Stimulated activated CD8-positive, alpha-beta memory T cell treated with anti-CD3 and anti-CD28 coated beads, Interleukin-12 subunit alpha, Interleukin-12 subunit beta, amount 100 ng/mL, for 4 hours (primary cell): Measurements from ENCODE around the gene SGMS1.

Experiments
- DNase-seq: peaks from one replicate; pipeline ENCODE4 v3.0.0-alpha.2; 2020; ENCODE audit warnings: low read depth

The SGMS1 gene

GRCh38 chr10:50423448-50423847 is 200.3 kb downstream of the SGMS1 start:
- no peak for DNase-seq

DNA sequence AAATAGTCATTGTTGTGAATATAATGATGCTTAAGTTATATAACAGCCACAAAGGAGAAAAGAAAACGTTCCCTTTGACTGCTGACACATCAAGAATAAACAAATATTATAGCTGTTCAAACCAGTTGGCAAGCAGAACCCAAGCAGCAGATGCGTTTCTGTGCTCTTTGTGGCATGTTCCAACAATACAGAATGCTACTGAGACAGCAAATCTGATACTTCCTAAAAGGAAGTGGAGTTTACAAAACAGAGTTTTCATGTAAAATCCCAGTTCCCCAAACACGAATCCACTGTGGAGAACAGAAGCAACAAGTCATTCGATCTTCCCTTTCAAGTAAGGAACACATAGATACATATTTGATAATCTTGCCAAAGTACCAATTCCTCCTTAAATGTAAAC is 201.5 kb downstream of the SGMS1 start:
- no peak for DNase-seq

DNA sequence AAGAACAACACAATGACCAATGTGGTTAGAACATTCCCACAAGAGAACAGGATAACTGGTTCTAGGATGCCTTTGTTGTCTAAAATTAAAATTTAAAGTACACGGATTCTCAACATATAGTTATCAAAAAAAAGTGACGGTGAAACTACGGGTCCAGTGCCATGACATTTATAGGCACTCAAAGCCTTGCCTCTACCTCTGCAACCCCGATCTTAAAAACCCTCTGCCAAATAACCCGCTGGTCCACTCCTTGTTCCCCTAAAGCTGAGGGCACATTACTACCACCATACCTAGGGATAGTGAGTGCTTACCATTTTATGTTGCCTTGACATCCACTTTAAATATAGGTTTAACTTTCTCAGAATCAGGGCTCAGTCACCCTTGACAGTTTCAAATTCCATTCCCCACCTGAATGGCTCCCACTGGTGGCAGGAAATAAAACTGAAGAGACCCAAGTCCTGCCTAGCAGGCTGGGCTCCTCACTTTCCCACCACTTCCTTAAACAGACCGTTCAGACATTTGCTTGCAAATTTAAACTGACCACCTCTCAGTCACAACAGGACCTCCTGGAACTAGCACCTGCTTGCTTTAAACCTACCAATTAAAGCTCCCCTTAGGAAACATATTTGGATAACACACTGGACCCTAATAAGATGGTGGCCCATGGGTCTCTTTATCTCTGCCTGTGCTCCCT is 202.6 kb downstream of the SGMS1 start:
- no peak for DNase-seq

- no peak for DNase-seq
These were observed 203.6 kb downstream of the SGMS1 start for GRCh38 chr10:50420196-50420595.

GRCh38 chr10:50419756-50420155 is 204.0 kb downstream of the SGMS1 start:
- DNase-seq, result no peak

GRCh38 chr10:50419091-50419490 is 204.7 kb downstream of the SGMS1 start:
- no peak for DNase-seq

GRCh38 chr10:50417886-50418830 is 205.6 kb downstream of the SGMS1 start:
- DNase-seq, result peak; percentile 4

GRCh38 chr10:50417486-50417885 is 206.3 kb downstream of the SGMS1 start:
- no peak for DNase-seq

- DNase-seq, result no peak
These were observed 206.9 kb downstream of the SGMS1 start for GRCh38 chr10:50416881-50417280.

DNA sequence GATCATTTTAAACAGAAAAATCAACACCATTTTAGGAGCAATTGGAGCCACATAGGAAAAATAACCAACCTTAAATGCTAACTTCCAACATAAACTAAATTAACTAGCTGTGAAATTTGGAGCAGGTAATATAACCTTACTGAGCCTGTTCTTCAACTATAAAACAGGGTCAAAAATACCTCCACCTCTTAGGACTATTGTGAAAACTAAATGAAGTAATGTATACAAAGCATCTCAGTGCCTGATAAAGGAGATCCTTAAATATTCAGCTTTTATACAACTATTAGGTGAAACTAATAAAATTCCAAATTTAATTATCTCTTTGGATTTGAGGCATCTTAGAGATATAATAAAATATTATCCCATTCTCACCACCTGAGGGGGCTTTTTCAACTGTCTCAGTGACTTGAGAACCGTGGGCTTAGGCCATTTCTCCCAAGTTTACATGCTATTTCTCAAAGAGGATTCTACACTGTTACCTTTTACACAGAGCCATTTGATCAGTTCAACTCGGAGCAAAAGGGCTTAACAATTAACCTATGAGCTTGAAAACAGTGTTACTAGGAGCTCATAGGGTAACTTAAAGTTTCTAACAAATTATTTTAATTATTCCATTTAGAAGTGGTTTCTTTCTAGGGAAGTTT is 207.5 kb downstream of the SGMS1 start:
- no peak for DNase-seq

DNA sequence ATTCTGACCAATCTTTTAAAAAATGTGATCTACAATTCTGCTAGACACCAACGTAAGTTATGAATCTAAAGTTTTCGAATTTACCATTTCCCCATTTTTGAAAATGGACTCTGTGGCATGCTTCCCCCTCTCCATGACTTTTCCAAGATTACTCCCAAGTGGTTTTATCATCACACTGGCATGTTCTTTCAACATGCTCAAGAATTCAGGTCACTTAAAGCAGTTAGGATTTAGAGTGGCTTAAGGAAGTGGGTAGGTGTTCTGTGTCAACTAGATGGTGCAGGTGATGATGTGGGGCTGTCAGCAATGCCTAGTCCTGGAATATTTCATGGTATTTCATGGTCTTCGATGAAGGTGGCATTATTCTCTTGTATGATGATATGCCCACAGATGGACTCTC is 208.5 kb downstream of the SGMS1 start:
- no peak for DNase-seq

DNA sequence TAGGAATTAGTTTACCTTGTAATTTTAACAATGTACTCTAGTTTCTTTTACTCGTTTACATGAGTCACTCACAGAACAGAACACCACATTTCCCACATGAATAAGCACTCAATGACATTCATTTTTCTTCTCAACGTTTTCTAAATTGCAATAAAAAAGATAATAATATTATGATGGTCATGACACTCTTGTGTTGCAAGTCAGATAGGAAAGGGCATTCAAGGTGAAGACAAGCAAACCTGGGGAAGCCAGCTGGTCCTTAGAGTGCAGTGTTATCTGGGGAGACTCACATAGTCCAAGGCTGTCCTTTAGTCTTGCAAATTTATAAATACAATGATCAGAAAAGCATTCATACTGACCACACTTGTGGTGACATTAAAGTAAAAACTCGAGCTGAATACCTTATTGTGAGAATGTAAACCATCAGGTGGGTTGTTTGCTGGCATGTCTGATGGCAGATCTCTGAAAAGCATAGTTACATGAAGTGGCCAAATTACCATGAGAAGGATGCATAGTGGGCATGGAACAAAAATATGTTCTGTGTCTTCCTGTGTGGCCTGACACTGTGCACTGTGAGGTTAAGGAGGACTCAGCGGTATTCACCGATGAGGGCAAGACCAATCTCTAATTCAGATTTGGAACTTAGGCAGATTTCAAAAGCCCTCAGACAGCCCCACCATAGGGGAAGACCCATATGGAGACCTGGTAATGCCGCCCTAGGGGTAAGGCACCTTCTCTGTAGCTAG is 213.5 kb downstream of the SGMS1 start:
- no peak for DNase-seq

- DNase-seq, result no peak
These were observed 216.5 kb downstream of the SGMS1 start for GRCh38 chr10:50407076-50407801.

GRCh38 chr10:50406457-50407070 is 217.2 kb downstream of the SGMS1 start:
- no peak for DNase-seq

DNA sequence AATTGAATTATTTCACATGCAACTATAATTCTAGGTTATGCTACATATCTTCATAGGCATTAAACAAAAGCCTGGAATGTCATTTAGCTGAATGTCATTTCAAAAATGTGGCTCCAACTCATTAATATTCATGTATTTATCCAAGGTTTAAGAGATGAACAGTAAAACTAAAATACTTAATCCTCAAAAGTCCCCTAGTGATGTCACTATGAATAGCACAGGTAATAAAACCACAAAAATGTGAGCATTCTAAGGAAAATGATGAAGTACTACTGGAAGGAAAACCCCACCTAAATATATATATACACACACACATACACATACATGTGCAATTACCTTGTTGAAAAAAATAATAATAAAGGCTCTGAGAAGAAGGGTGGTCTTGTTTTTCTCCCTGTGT is 218.0 kb downstream of the SGMS1 start:
- no peak for DNase-seq

DNA sequence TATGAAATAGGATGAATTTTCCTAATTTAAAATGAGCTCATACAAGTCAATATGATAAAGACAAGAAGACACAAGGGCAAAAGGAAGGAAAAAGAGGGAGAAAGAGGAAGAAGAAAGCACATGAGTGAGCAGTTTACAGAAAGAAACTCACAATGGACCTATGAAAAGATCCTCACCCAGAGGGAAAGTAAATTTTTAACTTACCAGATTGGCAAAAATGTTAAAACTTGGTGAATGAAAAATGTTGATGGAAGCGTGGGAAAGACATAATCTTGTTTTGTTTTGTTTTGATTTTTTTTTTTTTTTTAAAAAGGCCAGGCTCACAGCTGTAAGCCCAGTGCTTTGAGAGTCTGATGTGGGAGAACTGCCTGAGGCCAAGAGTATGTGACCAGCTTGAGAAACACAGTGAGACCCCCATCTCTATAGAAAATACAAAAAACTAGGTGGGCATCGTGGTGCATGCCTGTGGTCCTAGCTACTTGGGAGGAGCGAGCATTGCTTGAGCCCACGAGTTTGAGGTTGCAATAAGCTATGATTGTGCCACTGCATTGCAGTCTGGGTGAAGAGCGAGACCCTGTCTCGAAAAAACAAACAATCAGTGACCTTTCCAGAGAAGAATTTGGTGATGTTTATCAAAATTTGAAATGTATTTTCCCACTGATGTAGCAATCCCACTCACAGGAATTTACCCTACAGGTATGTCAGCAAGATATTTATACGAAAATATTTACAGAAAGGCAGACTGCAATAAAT is 219.6 kb downstream of the SGMS1 start:
- no peak for DNase-seq

DNA sequence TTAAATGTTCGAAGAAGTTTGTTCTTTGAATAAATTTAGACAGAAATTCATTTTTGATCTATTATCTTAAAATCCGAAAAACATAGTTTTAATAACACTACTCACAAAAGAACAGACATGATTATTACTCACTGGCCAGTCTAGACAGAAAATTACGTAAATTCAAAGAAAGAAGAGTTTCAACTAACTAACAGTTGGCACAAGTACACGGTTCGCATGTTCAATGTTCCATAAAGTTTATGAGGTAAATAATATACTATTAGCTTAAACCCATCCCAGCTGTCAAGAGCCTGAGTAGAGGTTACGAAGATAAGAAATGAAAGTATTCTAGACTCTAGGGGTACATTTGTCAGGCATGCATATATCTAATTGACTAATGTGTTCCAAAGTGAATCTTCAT is 220.7 kb downstream of the SGMS1 start:
- no peak for DNase-seq

GRCh38 chr10:50402466-50402865 is 221.3 kb downstream of the SGMS1 start:
- no peak for DNase-seq

- no peak for DNase-seq
These were observed 223.1 kb downstream of the SGMS1 start for GRCh38 chr10:50400694-50401093.

DNA sequence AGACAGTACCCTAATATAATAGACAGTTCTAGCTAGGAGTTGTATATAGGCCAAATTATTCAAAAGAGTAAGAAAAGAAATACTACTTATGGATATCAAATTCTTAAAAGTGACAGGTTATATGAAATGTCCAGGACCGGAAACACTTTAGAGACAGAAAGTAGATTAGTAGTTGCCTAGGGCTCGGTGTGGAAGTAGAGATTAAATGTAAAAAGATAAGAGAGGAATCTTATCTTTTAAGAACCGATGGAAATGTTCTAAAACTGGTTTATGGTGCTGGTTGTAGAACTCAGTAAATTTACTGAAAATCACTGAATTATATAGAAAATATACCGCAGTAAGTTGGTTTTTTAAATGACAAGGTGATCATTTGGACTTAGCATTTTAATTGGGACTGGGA is 224.9 kb downstream of the SGMS1 start:
- DNase-seq, result no peak
